GM12872 (cell line): ENCODE measurements around the gene SYTL3.

Experiments used
- TF ChIP-seq, protein P1 (sequence below): IDR thresholded peaks from 3 replicates; pipeline ENCODE4 v1.5.1; 2011; ENCODE audit warnings: low read depth, mild to moderate bottlenecking, low read length, moderate library complexity; ENCODE audit not compliant: insufficient read depth

The SYTL3 gene

DNA sequence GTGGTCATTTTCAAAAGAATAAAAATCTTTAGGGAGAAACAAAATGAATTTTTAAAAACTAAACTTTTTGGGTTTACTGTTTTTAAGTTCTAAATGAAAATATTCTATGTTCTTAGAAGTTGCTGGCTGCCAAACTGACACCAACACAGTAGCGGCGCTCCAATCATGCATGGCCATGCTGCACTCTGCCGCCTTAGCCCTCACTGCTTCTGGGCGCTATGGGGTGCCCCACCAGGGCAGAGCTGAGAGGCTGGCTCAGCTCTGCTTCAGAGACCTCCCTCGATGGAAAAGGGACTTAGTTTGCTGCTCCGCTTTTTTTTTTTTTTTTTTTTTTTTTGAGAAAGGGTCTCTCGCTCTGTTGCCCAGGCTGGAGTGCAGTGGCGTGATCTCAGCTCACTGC lies 148.5 kb downstream of the SYTL3 start:
- TF ChIP-seq, protein P1, sequence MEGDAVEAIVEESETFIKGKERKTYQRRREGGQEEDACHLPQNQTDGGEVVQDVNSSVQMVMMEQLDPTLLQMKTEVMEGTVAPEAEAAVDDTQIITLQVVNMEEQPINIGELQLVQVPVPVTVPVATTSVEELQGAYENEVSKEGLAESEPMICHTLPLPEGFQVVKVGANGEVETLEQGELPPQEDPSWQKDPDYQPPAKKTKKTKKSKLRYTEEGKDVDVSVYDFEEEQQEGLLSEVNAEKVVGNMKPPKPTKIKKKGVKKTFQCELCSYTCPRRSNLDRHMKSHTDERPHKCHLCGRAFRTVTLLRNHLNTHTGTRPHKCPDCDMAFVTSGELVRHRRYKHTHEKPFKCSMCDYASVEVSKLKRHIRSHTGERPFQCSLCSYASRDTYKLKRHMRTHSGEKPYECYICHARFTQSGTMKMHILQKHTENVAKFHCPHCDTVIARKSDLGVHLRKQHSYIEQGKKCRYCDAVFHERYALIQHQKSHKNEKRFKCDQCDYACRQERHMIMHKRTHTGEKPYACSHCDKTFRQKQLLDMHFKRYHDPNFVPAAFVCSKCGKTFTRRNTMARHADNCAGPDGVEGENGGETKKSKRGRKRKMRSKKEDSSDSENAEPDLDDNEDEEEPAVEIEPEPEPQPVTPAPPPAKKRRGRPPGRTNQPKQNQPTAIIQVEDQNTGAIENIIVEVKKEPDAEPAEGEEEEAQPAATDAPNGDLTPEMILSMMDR = no peak

DNA sequence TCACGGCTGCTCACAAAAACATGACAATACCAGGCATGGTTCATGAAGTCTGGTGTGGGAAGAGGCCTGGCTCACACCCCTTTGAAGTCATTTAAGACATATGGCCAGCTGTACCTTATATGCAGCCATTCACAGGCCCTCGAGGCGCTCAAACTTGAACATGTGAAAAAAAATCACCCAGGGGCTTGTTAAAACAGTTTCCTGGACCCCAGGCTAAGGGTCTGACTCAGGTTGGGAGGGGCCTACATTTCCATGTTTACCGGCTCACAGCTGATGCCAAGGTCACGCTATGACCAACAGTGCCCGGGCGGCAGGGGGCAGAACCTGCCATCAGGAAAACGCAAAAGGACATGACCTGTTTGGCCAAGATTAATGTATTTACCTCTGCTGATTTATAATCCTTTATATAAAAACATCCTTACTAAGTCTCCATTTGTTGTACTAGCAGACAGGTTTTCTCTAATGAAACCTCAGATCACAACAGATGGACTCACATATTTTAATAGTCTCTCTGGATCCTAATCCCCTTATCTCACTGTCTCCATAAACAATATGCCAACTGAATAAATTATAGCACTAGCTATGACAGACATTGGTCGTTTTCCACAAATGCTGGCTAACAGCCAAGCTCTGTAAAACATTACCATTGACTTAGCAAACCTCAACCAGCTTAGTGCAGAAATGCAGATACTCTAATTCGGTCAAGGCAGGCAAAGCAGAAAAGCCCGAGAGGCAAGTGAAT lies 149.4 kb downstream of the SYTL3 start:
- TF ChIP-seq, protein P1 = no peak

DNA sequence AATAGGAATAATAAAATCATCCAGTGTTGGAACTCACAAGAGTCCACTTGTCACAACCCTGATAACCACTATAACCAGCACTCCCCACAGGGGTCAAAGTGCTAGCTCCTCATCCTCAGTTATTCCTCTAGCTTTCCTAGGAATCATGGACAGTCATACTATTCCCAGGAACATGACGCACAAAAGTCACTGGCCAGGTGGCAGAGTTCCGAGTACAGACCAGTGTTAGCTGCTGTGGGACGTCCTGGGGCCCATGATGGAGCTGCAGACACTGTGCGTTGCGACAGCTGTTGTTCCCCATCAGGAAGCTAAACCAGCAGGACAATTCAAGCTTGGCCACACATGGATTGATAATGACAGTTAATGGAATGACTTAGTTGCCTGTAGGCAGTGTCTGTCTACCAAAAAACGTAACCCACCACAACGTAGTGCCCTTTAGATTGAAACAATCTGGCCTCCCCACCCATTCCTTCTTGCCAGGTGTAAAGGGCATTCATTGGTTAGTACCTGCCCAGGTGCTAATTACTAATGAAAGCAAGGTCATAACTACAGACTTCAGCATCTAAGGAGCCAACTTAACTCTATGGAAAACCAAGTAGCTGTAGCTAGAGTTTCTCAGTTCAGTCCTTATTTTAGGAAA lies 151.9 kb downstream of the SYTL3 start:
- TF ChIP-seq, protein P1 = no peak

DNA sequence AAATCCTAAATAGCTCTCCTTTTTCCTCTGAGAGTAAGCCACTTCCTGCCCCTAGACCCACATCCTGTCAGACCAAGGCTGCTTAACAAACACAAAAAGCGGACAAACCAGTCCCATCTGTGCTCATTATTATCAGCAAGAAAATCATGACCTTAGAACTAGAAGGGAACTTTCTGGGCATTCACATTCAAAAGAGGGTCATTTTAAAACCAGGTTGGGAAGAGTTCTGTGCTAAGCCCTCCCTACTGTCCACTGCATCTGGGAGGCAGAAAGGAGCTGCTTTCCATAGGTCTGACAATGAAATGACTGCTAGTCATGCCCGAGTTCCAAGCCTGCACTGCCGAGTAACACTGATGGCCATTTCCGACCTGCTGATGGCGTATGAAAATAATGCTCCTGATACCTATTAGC lies 153.9 kb downstream of the SYTL3 start:
- TF ChIP-seq, protein P1 = no peak

DNA sequence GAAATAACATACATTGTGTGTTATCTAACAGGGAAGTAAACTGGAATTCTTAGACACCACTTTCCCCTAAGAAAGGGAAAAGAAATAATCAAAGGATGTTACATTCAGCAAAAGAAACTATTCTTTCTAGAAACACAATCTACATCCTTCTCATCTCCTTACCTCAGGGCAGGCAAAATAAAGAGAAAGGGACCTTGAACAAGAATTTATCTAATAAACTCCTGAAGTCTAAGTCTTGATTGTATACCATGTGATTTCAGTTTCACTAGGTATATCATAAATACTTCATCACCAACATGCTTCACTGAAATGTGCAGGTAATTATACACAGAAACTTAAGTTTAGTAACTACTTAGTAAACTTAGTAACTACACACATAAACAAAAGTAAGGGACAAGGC lies 154.4 kb downstream of the SYTL3 start:
- TF ChIP-seq, protein P1 = no peak

DNA sequence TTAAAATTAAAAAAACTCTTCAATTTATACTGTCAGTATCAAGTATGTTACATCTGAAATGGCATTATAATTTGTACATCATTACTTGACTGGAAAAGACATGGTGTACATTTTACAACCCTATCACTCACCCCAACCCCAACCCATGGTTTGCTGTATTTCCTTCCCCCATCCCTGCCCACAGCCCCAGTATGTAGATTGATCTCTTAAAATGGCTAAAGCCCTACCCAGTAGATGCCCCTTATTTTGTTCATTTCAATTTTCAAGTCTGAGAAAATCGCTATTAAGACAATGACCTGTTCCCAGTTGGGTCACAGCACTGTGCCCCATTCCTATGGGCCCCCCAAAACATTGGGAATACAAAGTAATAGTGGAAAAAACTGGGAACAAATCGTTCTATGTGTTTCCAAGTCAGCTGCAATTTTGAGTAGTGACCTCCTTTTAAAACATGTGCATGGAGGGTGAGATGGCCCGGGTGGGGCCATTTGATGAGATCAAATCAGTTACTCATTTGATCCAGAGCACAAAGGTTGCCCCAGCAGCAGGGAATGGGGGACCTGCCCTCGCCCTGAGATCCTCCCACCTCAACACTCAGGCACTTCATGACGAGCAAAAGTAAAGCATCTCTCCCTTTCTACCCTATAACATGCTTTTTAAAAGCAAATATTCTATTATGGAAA lies 156.0 kb downstream of the SYTL3 start:
- TF ChIP-seq, protein P1 = no peak

DNA sequence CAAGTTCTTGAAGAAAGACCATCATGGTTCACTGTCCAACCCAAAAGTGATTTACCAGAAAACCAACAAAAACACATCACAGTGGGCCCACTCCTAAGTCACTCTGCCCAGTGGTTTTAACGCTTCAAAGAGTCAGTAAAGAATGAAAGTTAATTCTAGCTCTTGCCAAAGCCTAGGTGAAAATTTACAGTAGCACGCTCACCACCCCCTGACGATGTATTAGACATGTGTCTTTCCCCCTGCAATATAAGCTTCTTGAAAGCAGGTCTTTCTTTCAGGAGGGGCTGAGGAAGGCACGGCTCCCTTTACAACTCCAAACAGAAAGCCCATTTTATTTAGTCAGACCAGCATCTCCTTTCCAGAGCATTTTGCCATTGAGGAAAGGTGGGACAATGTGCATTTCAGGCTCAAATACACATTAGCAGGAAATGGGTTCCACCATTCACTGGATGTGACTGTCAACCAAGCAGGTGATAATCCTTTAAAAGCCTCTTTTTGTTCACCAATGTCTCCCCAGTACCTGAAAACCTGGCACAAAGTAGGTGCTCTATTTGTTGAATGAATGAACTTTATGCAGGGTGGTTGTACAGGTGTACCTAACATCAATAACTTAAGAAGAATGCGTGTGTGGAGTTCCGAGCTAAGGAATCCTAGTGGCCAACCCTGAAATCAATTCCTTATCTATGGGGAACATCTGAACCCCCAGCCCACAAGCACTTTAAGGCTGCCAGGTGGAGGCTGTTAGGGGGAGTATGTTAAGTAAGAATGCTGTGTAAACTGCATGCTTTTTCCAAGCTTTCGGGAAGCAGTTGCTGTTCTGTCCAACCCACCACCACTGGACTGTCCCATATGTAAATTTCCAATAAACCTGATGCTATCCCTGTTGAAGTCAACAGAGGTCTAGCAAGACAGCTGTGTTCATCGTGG lies 157.9 kb downstream of the SYTL3 start:
- TF ChIP-seq, protein P1 = no peak
